HG03175 (cell line): ENCODE results near the gene ESYT1.
A peak's percentile ranks its signal among the peaks of the same experiment; 100 is the strongest.

Source experiments
- ATAC-seq: cut with Tn5 transposase; IDR thresholded peaks from one replicate; pipeline ENCODE4 v1.9.1; 2021; ENCODE audit warnings: mild to moderate bottlenecking, moderate library complexity; ENCODE audit not compliant: unreplicated experiment

ESYT1 gene

GRCh38 chr12:56128670-56129205 is 671 bp downstream of the ESYT1 start:
- no peak for ATAC-seq

GRCh38 chr12:56129206-56129941 is 1.3 kb downstream of the ESYT1 start:
- ATAC-seq = no peak

- no peak for ATAC-seq
Measured at GRCh38 chr12:56129942-56130495, 2.0 kb downstream of the ESYT1 start.

- ATAC-seq = no peak
Measured at GRCh38 chr12:56130876-56131275, 2.8 kb downstream of the ESYT1 start.

GRCh38 chr12:56134897-56135296 is 6.8 kb downstream of the ESYT1 start:
- no peak for ATAC-seq

- no peak for ATAC-seq
Measured at GRCh38 chr12:56137853-56138571, 9.9 kb downstream of the ESYT1 start.

GRCh38 chr12:56141946-56142784 is 14.1 kb downstream of the ESYT1 start:
- no peak for ATAC-seq

- no peak for ATAC-seq
Measured at GRCh38 chr12:56143217-56143616, 15.2 kb downstream of the ESYT1 start.

- ATAC-seq = no peak
Measured at GRCh38 chr12:56143870-56144269, 15.8 kb downstream of the ESYT1 start.

- no peak for ATAC-seq
Measured at GRCh38 chr12:56145217-56145616, 17.1 kb downstream of the ESYT1 start.

GRCh38 chr12:56146492-56147460 is 18.7 kb downstream of the ESYT1 start:
- no peak for ATAC-seq

- ATAC-seq = no peak
Measured at GRCh38 chr12:56150563-56150962, 22.5 kb downstream of the ESYT1 start.

- peak; percentile 54 for ATAC-seq
Measured at GRCh38 chr12:56151672-56152131, 23.6 kb downstream of the ESYT1 start.

- ATAC-seq = peak; percentile 90
Measured at GRCh38 chr12:56152132-56152755, 24.2 kb downstream of the ESYT1 start, which contains the start of gene MYL6B. MYL6B (plus strand) TSS chr12:56152587; CDS start chr12:56153919, 1,332 bp downstream.

GRCh38 chr12:56152756-56153677 is 24.9 kb downstream of the ESYT1 start:
- no peak for ATAC-seq

GRCh38 chr12:56153678-56154065 is 25.6 kb downstream of the ESYT1 start:
- no peak for ATAC-seq

- ATAC-seq = no peak
Measured at GRCh38 chr12:56154246-56154771, 26.2 kb downstream of the ESYT1 start.

GRCh38 chr12:56154818-56155217 is 26.8 kb downstream of the ESYT1 start:
- no peak for ATAC-seq
